Urothelium cell line (cell line): ENCODE data around the gene GBP3.
"Not testable (repeated sequence)": the region's sequence is repeated elsewhere in the genome, so short reads cannot be mapped to it uniquely, and the experiment has no call there.

ENCODE experiments used
- DNase-seq: peaks from one replicate; pipeline ENCODE4 v3.0.0; 2011; ENCODE audit warnings: low spot score, mixed read lengths
- FAIRE-seq: peaks from 2 replicates; lab custom pipeline; 2011; peaks lifted over from hg19 to GRCh38; lab: Jason Lieb, UNC

Gene GBP3

DNA sequence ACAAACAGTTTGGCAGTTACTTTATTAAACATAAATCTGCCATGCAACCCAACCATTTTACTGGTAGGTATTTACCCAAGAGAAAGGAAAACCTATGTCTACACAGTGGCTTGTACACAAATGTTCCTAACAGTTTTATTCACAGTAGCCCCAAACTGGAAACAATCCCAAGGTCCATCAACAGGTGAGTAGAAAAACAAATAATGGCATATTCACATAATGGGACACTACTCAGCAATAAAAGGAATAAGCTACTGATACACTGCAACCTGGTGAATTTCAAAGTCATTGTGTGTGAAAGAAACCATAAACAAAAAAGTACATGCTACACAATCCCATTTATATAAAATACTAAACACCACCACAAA lies 42.9 kb downstream of the GBP3 start:
- FAIRE-seq (no peak), DNase-seq (no peak)

DNA sequence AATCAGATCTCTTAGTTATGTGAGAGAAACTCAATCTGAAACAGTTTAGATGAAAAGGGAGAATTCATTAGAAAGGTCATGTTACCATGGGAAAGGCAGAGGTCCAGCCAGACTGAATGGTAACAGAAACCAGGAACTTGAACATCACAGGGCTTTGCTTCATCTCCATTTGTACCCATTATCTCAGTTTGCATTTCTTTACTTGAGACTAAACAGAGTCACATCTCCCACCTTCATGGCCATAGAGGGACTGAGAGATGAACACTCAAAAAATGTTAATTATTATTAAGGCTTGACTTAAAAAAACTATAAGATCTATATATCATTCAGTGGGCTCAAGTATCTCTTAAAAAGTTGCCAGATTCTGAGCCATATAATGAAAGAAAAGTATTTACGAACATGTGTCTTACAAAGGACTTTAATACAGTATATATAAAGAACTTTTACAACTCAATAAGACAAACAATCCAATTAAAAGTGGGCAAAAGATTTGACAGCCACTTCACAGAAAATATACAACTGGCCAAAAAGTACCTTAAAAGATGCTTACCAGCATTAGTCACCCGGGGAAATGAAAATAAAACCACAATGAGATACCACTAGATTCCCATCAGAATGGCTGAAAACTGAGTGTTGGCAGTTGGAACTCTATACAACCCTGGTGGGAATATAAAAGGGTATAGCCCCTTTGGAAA lies 43.5 kb downstream of the GBP3 start:
- DNase-seq (no peak), FAIRE-seq (no peak)

DNA sequence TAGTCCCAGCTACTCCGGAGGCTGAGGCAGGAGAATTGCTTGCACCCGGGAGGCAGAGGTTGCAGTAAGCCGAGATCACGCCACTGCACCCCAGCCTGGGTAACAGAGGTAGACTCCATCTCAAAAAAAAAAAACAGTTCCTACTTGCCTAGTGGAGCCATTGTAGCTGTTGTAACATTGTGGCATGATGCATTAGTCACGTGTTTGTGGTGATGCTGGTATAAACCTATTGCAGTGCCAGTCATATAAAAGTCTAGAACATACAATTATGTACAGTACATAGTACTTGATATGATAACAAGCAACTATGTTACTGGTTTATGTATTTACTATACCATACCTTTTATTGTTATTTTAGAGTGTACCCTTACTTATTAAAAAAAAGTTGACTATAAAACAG lies 46.4 kb downstream of the GBP3 start:
- no peak for FAIRE-seq
- DNase-seq: no peak

DNA sequence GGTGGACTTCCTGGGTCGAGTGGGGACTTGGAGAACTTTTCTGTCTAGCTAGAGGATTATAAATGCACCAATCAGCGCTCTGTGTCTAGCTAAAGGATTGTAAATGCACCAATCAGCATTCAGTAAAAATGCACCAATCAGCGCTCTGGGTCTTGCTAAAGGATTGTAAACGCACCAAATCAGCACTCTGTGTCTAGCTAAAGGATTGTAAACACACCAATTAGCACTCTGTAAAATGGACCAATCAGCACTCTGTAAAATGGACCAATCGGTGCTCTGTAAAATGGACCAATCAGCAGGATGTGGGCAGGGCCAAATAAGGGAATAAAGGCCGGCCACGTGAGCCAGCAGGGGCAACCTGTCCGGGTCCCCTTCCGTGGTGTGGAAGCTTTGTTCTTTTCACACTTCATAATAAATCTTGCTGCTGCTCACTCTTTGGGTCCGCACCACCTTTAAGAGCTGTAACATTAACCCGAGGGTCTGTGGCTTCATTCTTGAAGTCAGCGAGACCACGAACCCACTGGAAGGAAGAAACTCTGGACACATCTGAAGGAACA lies 48.0 kb downstream of the GBP3 start:
- DNase-seq, FAIRE-seq: not testable (repeated sequence)

DNA sequence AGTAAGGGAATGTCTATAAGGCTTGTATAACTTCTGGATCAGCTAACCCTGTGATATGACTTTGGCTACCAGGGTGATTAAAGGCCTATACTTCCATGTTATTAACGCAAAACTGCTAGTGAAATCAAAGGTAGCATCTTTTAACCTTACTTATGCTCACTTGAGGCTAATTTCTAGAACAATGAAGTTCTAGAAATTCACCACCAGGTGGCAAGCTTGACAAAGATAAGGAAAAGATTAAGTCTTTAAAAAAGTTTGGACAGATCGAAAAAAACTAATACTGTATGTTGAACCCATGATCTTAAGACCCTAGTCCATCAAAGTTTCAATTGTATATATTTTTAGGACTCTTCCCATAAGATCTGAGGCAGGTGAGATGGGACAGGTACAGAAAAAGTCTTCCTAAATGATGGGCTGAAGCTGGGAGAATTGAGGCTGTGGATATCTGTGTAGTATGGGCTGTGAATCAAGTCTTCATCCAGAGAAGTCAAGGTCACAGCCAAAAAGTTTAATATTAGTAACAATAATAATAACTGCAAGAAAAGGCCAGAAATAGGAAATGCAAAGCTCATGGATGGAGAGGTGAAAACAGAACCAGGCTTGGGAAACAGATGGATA lies 49.0 kb downstream of the GBP3 start:
- no peak for FAIRE-seq
- DNase-seq: peak; percentile 12

DNA sequence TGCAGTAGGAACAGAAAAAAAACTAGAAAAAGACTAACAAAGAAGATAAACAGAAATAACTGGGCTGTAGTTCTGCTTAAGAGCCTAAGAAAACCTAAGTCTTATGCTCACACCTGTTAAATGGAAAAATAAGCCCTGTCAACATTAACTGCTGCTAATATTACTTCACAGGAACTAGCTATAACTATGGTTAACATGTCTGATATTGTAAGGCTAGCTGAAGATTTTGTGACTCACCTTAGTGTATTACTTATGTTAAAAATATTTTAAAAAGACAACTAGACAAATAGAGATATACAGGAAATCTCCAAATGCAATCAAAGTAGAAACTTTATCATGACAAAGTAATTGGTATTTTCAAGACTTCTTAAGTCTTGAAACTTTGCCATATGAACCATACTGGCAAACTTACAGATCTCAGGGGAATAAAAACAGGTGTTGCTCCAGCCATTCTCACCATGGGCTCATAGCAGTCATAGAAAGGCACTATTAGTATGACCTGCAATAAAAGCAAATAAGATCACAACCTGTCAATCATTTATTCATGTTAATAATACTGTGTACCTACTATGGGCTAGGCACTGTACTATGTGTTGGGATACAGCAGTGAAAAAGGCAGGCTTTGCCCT lies 60.9 kb downstream of the GBP3 start:
- FAIRE-seq (no peak), DNase-seq (no peak)

DNA sequence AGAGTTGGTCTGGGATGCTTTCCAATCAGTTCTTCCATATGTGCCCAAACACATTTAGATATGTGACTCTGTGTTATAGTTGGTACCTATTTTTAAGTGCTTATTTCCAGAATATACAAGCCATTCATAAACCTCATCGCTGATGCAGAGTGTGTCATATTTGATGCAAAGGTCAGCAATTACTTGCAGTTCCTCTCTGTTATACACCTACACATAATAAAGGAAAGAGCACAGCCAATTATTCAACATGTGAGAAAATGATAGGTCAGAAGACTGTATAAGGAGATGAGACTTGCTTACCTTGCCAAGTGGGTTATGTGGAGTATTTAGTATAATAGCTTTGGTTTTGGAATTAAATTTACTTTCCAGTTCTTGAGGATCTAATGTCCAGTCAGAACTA lies 61.6 kb downstream of the GBP3 start:
- FAIRE-seq: no peak
- no peak for DNase-seq
